Measurements from ENCODE around the gene LRCOL1. TPM values are rescaled to one million over a fixed set of nuclear protein-coding genes. Genes with fewer than 3 reads are reported as not detected.

LRCOL1 gene
- total RNA-seq, 2 experiments from 2014 or later: not detected

DNA sequence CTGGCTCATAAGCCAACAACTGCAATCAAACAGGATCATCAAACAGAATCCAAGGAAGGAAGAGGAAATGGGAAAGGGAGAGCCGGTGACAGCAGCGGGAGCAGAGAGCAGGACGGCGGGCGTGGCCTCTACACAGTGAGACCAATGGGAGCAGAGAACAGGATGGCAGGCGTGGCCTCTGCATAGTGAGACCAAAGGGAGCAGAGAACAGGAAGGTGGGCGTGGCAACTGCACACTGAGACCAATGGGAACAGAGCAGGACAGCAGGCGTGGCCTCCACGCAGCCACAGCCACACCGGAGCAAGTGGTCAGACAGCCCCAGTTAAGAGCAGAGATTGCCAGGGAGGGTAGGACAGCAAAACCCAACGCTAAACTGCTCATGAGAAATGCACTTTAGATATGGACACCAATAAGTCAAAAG, 16.4 kb downstream of the LRCOL1 start:
- DNase-seq (peak; percentile 50), ATAC-seq (peak; percentile 88)
- Mint-ChIP-seq H3K9me3 (ENCODE audit: low read depth) (no peaks in the 10 kb centered on the region), H3K27me3 (peaks cover 16% of the 10 kb centered on the region), H3K27ac (no peak overlapping the region), H3K4me1 (peaks cover 12% of the 10 kb centered on the region), H3K4me3 (no peak overlapping the region), H3K36me3 (ENCODE audit: low read depth) (no peaks in the 10 kb centered on the region)
- intact Hi-C loops (cut with DNase I, micrococcal nuclease): no loop called here
- POLR2A ChIA-PET: no interaction called here
- CTCF ChIA-PET: interaction anchor here (2.5 kb wide), 1 partner anchor 20 kb away, joined by 8 read pairs; no protein-coding TSS in a partner anchor

DNA sequence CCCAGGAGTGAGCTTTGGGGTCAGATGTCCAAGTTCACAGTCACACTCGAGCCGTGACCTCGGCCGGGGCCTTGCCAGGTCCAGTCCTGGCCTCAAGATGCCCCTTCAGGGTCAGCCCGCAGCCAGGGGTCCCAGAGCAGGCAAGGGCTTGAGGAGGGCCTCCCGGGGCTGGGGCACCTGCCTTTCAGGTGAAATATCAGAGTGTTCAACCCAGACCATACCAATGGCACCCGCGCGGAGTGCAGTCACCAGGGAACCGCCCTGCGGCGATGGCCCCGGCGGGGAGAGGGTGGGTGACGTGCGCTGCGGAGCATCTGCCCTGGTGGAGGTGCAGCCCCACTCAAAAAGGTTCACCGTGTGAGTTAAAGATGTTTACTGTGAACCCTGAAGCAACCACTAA, 16.9 kb downstream of the LRCOL1 start:
- H3K4me1 Mint-ChIP-seq: peaks cover 8% of the 10 kb centered on the region
- no peaks in the 10 kb centered on the region for H3K36me3 Mint-ChIP-seq (ENCODE audit: low read depth)
- peaks cover 12% of the 10 kb centered on the region for H3K27me3 Mint-ChIP-seq
- intact Hi-C loops (cut with DNase I, micrococcal nuclease): no loop called here
- no peak overlapping the region for H3K27ac Mint-ChIP-seq
- H3K9me3 Mint-ChIP-seq (ENCODE audit: low read depth): no peaks in the 10 kb centered on the region
- POLR2A ChIA-PET: no interaction called here
- H3K4me3 Mint-ChIP-seq: no peak overlapping the region
- no peak for ATAC-seq
- DNase-seq: no peak
- CTCF ChIA-PET: no interaction called here

DNA sequence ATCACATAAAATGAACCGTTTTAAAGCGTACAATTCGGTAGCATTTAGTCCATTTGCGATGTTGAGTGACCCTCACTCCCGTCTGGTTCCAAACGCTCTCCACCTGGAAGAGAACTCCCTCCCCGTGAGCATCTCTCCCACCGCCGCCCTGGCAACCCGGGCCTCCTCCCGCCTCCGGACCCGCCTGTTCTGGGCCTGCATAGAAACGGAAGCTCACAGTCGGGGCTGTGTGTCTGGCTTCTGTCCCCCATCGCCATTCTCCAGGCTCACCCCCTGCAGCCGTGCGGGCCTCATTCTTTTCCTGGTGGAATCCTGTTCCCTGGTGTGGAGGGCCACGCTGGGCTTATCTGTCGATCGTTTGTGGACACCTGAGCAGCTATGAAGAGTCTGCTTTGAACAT, 17.3 kb downstream of the LRCOL1 start:
- H3K4me1 Mint-ChIP-seq: peaks cover 7% of the 10 kb centered on the region

DNA sequence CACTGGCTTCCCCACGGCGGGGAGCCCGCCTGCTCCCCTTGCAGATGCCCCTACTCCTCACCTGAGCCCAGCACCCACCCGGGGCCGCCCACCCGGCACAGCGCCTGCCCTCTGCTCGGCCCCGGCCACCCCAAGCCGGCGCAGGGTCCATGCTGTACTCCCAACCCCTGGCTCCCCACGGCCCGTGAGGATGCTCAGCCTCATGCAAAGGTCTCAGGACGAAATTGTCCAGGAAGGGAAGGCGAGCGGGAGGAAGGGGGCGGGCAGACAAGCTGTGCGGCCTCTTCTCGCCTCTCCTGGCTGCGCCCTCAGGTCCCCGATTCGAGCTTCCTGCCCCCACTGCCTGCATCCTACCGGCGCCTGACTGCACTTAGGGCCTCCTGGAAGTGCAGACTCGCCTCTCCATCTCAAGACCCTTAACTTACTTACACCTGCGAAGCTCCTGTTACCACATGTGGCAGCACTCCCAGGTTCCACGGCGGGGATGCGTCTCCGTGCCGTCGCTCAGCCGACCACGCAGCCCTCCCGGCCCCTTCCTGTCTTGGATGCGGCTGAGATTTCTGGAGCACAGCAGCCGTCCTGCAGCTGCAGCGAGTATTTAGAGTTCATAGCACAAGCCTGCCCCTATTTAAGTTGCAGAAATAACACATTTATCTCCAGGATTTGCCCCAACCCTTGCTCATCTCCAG, 18.0 kb downstream of the LRCOL1 start:
- no peak overlapping the region for H3K27ac Mint-ChIP-seq
- CTCF ChIA-PET: no interaction called here
- ATAC-seq: no peak
- H3K9me3 Mint-ChIP-seq (ENCODE audit: low read depth): no peaks in the 10 kb centered on the region
- H3K27me3 Mint-ChIP-seq: peaks cover 8% of the 10 kb centered on the region
- H3K36me3 Mint-ChIP-seq (ENCODE audit: low read depth): no peaks in the 10 kb centered on the region
- H3K4me3 Mint-ChIP-seq: no peak overlapping the region
- DNase-seq: no peak
- intact Hi-C loops (cut with DNase I, micrococcal nuclease): no loop called here
- H3K4me1 Mint-ChIP-seq: peaks cover 3% of the 10 kb centered on the region
- POLR2A ChIA-PET: no interaction called here

More for the DNA sequence above, 17.3 kb downstream of the LRCOL1 start:
- DNase-seq: no peak
- intact Hi-C loops (cut with DNase I, micrococcal nuclease): no loop called here
- no peak overlapping the region for H3K27ac Mint-ChIP-seq
- peaks cover 12% of the 10 kb centered on the region for H3K27me3 Mint-ChIP-seq
- CTCF ChIA-PET: no interaction called here
- no peaks in the 10 kb centered on the region for H3K9me3 Mint-ChIP-seq (ENCODE audit: low read depth)
- POLR2A ChIA-PET: no interaction called here
- H3K4me3 Mint-ChIP-seq: no peak overlapping the region
- no peak for ATAC-seq
- no peaks in the 10 kb centered on the region for H3K36me3 Mint-ChIP-seq (ENCODE audit: low read depth)

DNA sequence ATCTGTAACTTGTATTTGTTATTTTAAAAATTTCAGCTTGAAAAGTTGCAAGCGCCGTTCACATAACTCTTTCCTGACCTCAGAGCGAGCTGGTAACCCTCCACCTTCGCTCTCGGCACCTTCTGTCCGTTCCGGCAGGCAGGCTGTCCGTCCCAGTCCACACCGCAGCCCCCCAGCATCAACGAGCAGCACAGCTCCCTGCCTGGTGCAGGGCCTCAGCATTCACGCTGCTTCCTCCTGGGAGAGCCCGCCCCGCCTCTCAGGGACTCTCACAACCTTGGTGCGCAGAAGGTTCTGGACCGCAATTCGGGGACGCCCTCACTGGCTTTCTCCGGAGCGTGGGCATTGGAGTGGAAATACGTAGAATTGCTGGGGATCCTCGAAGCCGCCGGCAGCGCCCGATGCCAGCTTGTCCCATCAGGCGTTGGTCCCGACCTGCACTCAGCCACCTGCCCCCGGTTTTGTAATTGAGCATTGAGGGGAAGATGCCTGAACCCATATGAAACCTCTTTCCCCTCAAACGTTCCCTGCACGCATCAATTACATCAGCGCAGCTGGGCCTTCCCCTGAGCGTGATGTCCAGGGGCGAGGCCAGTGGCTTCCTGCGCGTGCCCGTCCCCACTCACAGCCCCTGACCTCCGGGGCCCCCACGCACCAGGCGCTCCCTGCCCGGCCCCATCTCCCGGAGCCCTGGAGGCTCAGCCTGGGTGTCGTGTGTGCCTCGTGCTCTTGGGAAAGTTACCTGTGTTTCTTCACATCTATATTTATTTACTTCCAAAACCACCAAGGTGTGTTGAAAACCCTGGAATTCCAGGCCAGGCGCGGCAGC, 19.1 kb downstream of the LRCOL1 start:
- H3K36me3 Mint-ChIP-seq (ENCODE audit: low read depth): no peaks in the 10 kb centered on the region
- ATAC-seq (no peak), DNase-seq (no peak)
- H3K27ac Mint-ChIP-seq: no peak overlapping the region
- no peaks in the 10 kb centered on the region for H3K4me1 Mint-ChIP-seq
- H3K4me3 Mint-ChIP-seq: no peak overlapping the region
- peaks cover 4% of the 10 kb centered on the region for H3K27me3 Mint-ChIP-seq
- CTCF ChIA-PET: interaction anchor here (0.6 to 0.9 kb wide), 4 partner anchors 10 to 254 kb away, joined by 3 read pairs; no protein-coding TSS in a partner anchor
- intact Hi-C loops (cut with DNase I, micrococcal nuclease): no loop called here
- POLR2A ChIA-PET: no interaction called here
- H3K9me3 Mint-ChIP-seq (ENCODE audit: low read depth): no peaks in the 10 kb centered on the region

DNA sequence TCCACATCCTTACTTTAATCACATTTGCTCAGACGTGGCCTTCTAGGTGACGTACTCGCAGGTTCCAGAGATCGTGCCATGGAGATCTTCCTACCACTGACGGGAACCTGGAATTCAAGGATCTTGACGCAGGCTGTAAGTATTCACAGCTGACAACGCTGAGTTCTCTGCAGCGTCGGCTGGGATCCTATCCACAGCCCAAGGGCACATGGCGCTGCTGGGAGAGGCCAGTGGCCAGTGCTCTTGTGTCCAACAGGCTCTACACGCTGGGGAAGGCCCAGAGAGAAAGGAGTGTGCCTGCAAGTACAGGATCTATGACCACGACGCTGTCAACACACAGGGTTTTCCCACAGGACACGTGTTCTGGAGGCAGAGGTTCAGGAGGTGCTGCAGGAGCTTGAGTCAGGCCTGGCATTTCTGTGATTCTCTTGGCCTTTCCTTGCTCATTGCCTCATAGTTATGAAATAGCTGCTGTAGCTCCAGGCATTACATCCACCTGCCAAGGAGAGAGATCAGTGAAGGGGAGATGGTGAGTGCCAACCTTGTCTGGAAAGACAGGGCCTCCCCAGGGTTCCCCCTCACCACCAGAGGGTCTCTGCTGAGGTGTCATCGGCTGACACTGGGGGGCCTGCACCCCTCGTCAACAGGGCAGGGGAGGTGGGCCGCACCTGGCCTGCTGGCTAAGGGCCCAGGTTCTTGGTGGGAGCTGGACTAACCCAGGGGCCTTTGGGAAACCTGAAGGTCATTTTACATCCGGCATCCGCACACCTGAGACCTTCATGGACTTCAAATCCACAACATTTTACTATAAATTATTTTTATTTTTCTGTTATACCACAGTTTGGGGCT, 21.3 kb downstream of the LRCOL1 start:
- Mint-ChIP-seq H3K9me3 (ENCODE audit: low read depth) (no peaks in the 10 kb centered on the region), H3K4me3 (no peak overlapping the region), H3K36me3 (ENCODE audit: low read depth) (no peaks in the 10 kb centered on the region), H3K27me3 (peaks cover 2% of the 10 kb centered on the region), H3K27ac (no peak overlapping the region), H3K4me1 (no peaks in the 10 kb centered on the region)
- ChIA-PET POLR2A (no interaction called here), CTCF (interaction anchor here (1.1 kb wide), 1 partner anchor 28 kb away, joined by 3 read pairs; no protein-coding TSS in a partner anchor)
- no peak for ATAC-seq
- DNase-seq: no peak
- intact Hi-C loops (cut with DNase I, micrococcal nuclease): no loop called here

DNA sequence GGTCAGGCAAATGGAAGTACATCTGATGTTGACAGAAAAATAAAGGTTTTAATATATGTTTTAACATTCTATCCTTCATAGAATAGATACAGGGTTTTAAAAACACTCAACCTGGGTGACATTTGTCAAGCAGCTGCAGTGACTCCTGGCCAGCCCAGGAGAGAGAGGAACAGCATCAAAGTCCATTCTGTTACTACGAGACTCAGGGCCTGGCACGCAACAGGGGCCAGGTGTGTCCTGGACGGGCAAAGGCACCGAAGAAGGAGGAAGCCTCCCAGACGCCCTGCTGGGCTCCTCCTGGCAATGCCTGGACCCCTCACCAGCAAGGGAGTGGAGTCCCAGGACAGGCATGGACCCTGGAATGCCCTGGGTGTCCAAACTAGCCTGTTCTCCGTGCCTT, 22.1 kb downstream of the LRCOL1 start:
- Mint-ChIP-seq H3K9me3 (ENCODE audit: low read depth) (no peaks in the 10 kb centered on the region), H3K4me1 (no peaks in the 10 kb centered on the region), H3K4me3 (no peak overlapping the region), H3K36me3 (ENCODE audit: low read depth) (peaks cover 4% of the 10 kb centered on the region), H3K27me3 (no peaks in the 10 kb centered on the region), H3K27ac (no peak overlapping the region)
- ATAC-seq: peak; percentile 19
- DNase-seq: no peak
- CTCF ChIA-PET: interaction anchor here (1.1 kb wide), 1 partner anchor 27 kb away, joined by 3 read pairs; no protein-coding TSS in a partner anchor
- POLR2A ChIA-PET: no interaction called here
- intact Hi-C loops (cut with DNase I, micrococcal nuclease): no loop called here

DNA sequence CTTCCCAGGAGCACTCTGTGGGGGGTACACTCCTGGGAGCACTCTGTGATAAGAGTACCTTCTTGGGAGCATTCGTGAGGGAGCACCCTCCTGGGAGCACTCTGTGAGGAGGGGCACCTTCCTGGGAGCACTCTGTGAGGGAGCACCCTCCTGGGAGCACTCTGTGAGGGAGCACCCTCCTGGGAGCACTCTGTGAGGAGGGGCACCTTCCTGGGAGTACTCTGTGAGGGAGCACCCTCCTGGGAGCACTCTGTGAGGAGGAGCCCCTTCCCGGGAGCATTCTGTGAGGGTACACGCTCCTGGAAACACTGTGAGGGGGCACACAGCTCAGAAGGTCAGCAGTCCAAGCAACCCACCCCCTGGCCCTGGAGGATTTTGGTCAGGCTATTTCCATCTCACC, 22.6 kb downstream of the LRCOL1 start:
- no peak overlapping the region for H3K4me3 Mint-ChIP-seq
- H3K4me1 Mint-ChIP-seq: no peaks in the 10 kb centered on the region
- CTCF ChIA-PET: no interaction called here
- H3K36me3 Mint-ChIP-seq (ENCODE audit: low read depth): peaks cover 4% of the 10 kb centered on the region
- no peak for DNase-seq
- ATAC-seq: no peak
- intact Hi-C loops (cut with DNase I, micrococcal nuclease): no loop called here
- H3K9me3 Mint-ChIP-seq (ENCODE audit: low read depth): no peaks in the 10 kb centered on the region
- POLR2A ChIA-PET: no interaction called here
- no peak overlapping the region for H3K27ac Mint-ChIP-seq
- H3K27me3 Mint-ChIP-seq: no peaks in the 10 kb centered on the region

DNA sequence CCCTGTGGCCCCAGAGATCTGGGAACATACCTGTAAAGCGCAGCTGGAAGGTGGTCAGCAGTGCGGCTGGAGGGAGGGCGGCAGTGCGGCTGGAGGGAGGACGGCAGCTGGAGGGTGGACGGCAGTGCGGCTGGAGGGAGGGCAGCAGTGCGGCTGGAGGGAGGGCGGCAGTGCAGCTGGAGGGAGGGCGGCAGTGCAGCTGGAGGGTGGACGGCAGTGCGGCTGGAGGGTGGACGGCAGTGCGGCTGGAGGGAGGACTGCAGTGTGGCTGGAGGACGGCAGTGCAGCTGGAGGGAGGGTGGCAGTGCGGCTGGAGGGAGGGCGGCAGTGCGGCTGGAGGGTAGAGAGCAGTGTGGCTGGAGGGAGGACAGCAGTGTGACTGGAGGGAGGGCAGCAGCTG, 23.5 kb downstream of the LRCOL1 start:
- Mint-ChIP-seq H3K27me3 (no peaks in the 10 kb centered on the region), H3K4me3 (no peak overlapping the region), H3K4me1 (no peaks in the 10 kb centered on the region), H3K9me3 (ENCODE audit: low read depth) (no peaks in the 10 kb centered on the region), H3K36me3 (ENCODE audit: low read depth) (peaks cover 4% of the 10 kb centered on the region), H3K27ac (no peak overlapping the region)
- DNase-seq (no peak), ATAC-seq (no peak)
- ChIA-PET POLR2A (no interaction called here), CTCF (interaction anchor here (0.6 kb wide), 1 partner anchor 32 kb away, joined by 3 read pairs; no protein-coding TSS in a partner anchor)
- intact Hi-C loops (cut with DNase I, micrococcal nuclease): no loop called here

DNA sequence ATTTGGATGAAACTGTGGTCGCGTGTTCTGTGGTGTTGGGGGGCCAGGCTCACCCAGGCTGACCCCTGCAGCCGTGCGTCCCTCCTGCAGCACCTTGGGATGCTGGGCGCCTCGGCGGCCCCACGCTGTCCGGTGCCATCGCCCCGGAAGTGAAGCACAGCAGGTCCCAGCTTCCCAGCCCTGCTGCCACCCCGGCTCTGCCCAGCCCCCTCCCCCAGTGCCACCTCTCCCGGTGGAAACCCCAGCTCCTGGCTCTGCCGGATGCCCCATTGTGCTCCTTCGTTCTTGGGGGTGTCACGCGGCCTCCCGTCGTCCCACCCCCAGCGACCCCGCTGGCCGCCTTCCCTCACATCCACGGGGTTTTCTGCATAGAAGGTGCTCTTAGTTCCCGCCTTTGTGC, 25.2 kb downstream of the LRCOL1 start:
- Mint-ChIP-seq H3K27ac (no peak overlapping the region), H3K27me3 (no peaks in the 10 kb centered on the region), H3K36me3 (ENCODE audit: low read depth) (peaks cover 6% of the 10 kb centered on the region), H3K4me1 (no peaks in the 10 kb centered on the region), H3K4me3 (no peak overlapping the region), H3K9me3 (ENCODE audit: low read depth) (no peaks in the 10 kb centered on the region)
- ChIA-PET CTCF (no interaction called here), POLR2A (no interaction called here)
- no peak for ATAC-seq
- intact Hi-C loops (cut with DNase I, micrococcal nuclease): no loop called here
- no peak for DNase-seq

DNA sequence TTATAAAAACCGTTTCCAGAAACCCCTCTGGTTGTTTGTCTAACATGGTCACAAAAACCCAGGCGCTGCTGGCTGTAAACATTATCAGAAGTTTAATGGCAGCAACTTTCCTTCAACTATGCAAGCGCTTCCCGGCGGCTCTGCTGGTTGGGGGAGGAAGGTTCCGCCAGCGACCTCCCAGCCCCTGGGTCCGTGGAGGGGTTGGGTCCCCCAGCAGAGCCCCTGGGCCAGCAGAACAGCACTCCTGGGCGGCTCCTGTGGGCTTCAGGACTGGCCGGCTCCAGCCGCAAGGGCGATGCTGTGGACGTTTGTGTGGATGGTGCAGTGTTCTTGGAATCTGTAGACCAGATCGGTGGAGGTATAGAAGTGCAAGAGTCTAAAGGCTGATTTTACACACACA, 26.0 kb downstream of the LRCOL1 start:
- H3K4me3 Mint-ChIP-seq: no peak overlapping the region
- no peaks in the 10 kb centered on the region for H3K4me1 Mint-ChIP-seq
- DNase-seq: no peak
- ATAC-seq: no peak
- H3K36me3 Mint-ChIP-seq (ENCODE audit: low read depth): peaks cover 6% of the 10 kb centered on the region
- no peak overlapping the region for H3K27ac Mint-ChIP-seq
- ChIA-PET CTCF (no interaction called here), POLR2A (no interaction called here)
- no peaks in the 10 kb centered on the region for H3K9me3 Mint-ChIP-seq (ENCODE audit: low read depth)
- intact Hi-C loops (cut with DNase I, micrococcal nuclease): no loop called here
- no peaks in the 10 kb centered on the region for H3K27me3 Mint-ChIP-seq
